Mesendoderm (in vitro differentiated cells): ENCODE results near the gene DISC1.

Source experiments
- DNase-seq: peaks from one replicate; pipeline ENCODE4 v3.0.0; 2013
- H2AK5ac ChIP-seq: 2 replicates; pipeline ENCODE4 v1.6.1; 2013; ENCODE audit warnings: low read length, inconsistent platforms
- H2BK120ac ChIP-seq: 2 replicates; pipeline ENCODE4 v1.6.1; 2013; ENCODE audit warnings: low read depth, mild to moderate bottlenecking, low read length, moderate library complexity, mixed read lengths
- H2BK15ac ChIP-seq: replicated peaks from 2 replicates; pipeline ENCODE4 v1.6.1; 2013; ENCODE audit warnings: low read depth, mild to moderate bottlenecking, moderate library complexity
- H2BK5ac ChIP-seq: 2 replicates; pipeline ENCODE4 v1.6.1; 2013; ENCODE audit warnings: low read length, inconsistent platforms
- H3K18ac ChIP-seq: 2 replicates; pipeline ENCODE4 v1.6.1; 2013; ENCODE audit warnings: mild to moderate bottlenecking, low read length, mixed read lengths
- H3K23ac ChIP-seq: one replicate; pipeline ENCODE4 v1.6.1; 2013; ENCODE audit warnings: low read length
- H3K27ac ChIP-seq: 2 replicates; pipeline ENCODE4 v1.5.1; 2013; ENCODE audit warnings: low read depth, mild to moderate bottlenecking, inconsistent platforms, low read length, moderate library complexity
- H3K27me3 ChIP-seq: 2 replicates; pipeline ENCODE4 v1.6.1; 2013; ENCODE audit warnings: low read length, control low read depth, mild to moderate bottlenecking, inconsistent platforms; ENCODE audit not compliant: insufficient read depth, poor library complexity
- H3K36me3 ChIP-seq: 2 replicates; pipeline ENCODE4 v1.6.1; 2013; ENCODE audit warnings: low read length, inconsistent platforms; ENCODE audit not compliant: control insufficient read depth, insufficient read depth
- H3K4ac ChIP-seq: one replicate; pipeline ENCODE4 v1.6.1; 2013; ENCODE audit warnings: low read depth, mild to moderate bottlenecking, low read length, moderate library complexity
- H3K4me1 ChIP-seq: 2 replicates; pipeline ENCODE4 v1.6.1; 2013; ENCODE audit warnings: low read depth, low read length, inconsistent platforms; ENCODE audit not compliant: control insufficient read depth
- H3K4me2 ChIP-seq: 2 replicates; pipeline ENCODE4 v1.6.1; 2013; ENCODE audit warnings: low read length
- H3K4me3 ChIP-seq: 2 replicates; pipeline ENCODE4 v1.5.1; 2013; ENCODE audit warnings: mild to moderate bottlenecking, low read length
- H3K56ac ChIP-seq: one replicate; pipeline ENCODE4 v1.6.1; 2013; ENCODE audit warnings: low read length
- H3K79me1 ChIP-seq: 2 replicates; pipeline ENCODE4 v1.6.1; 2013; ENCODE audit warnings: low read length, inconsistent platforms
- H3K79me2 ChIP-seq: 2 replicates; pipeline ENCODE4 v1.6.1; 2013; ENCODE audit warnings: mild to moderate bottlenecking, low read length; ENCODE audit not compliant: control insufficient read depth, insufficient read depth
- H3K9ac ChIP-seq: 2 replicates; pipeline ENCODE4 v1.6.1; 2013; ENCODE audit warnings: low read length, inconsistent platforms
- H4K5ac ChIP-seq: one replicate; pipeline ENCODE4 v1.6.1; 2013; ENCODE audit warnings: low read length
- H4K8ac ChIP-seq: one replicate; pipeline ENCODE4 v1.6.1; 2013; ENCODE audit warnings: low read depth, mild to moderate bottlenecking, control low read depth, low read length, moderate library complexity
- WGBS: extraction: QIAGEN DNeasy Blood & Tissue Kit; methylation state at CpG from one replicate; pipeline ENCODE4 v1.1.7; 2013; ENCODE audit warnings: low lambda C conversion rate, missing lambda C conversion rate; ENCODE audit not compliant: insufficient coverage; ENCODE audit errors: extremely low coverage; 5-methylcytosine and 5-hydroxymethylcytosine counted together

The DISC1 gene

DNA sequence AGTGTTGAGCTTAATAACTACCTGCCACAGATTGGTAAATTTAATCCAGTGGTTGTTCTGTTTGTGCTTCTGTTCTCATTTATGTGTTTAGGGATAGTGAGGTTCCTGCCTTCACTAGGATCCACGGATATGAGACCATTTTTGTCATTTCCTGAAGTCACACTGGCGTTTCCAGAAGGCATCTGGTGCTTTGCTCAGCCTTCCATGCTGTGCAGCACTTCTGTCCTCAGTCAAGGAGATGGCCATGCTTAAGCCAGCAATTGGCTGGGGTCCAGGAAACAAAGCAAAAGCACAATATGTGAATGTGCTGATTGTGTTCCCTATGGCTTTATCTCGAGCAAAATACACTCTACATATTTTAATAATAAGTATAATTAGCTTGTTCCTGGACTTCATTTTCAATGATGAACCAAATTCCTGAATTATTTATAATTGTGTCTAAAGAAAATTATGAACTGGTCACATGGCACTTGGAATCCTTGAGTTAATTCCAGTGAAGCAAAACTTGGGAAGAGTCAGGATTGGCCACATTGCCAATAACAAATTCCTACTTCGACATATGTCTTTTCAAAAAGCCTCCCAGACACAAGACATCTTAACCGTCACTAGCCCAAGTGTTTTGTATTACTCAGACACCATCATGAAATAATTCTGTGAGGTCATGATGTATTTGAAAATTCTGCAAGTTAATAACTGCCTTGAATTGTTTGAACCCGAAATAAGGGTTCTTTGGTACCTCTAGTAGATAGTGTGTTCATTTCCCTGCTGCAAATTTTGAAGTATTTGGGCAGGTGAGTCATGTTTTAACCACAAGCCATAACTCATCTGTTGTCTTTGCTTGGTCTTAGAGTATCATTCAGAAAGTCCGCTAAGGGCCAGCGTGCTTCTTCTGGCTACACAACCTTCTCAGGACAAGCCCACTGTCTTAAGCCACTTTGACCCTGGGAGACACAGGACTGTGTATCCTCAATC lies 412.4 kb downstream of the DISC1 start:
- Histone ChIP-seq H3K4ac (no peak overlapping the region), H3K4me1 (no peaks in the 10 kb centered on the region), H3K23ac (no peak overlapping the region), H2BK120ac (no peak overlapping the region), H3K4me2 (no peak overlapping the region), H2AK5ac (no peak overlapping the region), H3K56ac (no peak overlapping the region), H3K79me2 (no peaks in the 10 kb centered on the region), H4K5ac (no peak overlapping the region), H2BK5ac (no peak overlapping the region), H3K36me3 (no peaks in the 10 kb centered on the region), H3K27me3 (no peaks in the 10 kb centered on the region), H2BK15ac (no peak overlapping the region), H3K4me3 (no peak overlapping the region), H3K27ac (no peak overlapping the region), H4K8ac (no peak overlapping the region), H3K79me1 (no peaks in the 10 kb centered on the region), H3K9ac (no peak overlapping the region), H3K18ac (no peak overlapping the region)
- WGBS = no CpG with 5 or more reads among the region's 8 CpGs
- DNase-seq = no peak

DNA sequence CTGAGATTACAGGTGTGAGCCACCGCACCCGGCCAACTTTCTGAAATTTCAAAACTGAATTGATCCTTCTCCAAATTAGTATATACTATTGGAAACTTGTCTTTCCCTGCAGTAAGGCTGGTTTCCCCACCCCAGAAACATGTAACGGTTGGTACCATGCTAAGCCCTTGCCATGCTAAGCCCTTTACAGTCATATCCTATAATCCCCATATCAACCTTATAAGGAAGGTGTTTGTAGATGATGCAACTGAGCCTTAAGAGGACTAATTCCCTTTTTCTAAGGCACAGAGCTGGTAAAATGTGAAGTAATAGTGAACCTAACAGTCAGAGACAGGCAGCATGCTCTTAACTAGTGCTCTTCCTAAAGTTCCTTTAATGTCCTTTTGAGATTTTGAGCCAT lies 413.7 kb downstream of the DISC1 start:
- no peak overlapping the region for H3K56ac ChIP-seq
- H3K4me2 ChIP-seq = no peak overlapping the region
- H3K27me3 ChIP-seq = no peaks in the 10 kb centered on the region
- H3K4ac ChIP-seq = no peak overlapping the region
- no peak overlapping the region for H4K8ac ChIP-seq
- no peak overlapping the region for H3K4me3 ChIP-seq
- DNase-seq = no peak
- H3K18ac ChIP-seq = no peak overlapping the region
- H3K27ac ChIP-seq = no peak overlapping the region
- no peak overlapping the region for H2BK15ac ChIP-seq
- no CpG with 5 or more reads among the region's 3 CpGs for WGBS
- no peak overlapping the region for H3K9ac ChIP-seq
- H3K23ac ChIP-seq = no peak overlapping the region
- H2BK120ac ChIP-seq = no peak overlapping the region
- no peak overlapping the region for H2AK5ac ChIP-seq
- no peaks in the 10 kb centered on the region for H3K79me1 ChIP-seq
- H4K5ac ChIP-seq = no peak overlapping the region
- H3K4me1 ChIP-seq = peaks cover 1% of the 10 kb centered on the region
- H3K36me3 ChIP-seq = no peaks in the 10 kb centered on the region
- H3K79me2 ChIP-seq = no peaks in the 10 kb centered on the region
- no peak overlapping the region for H2BK5ac ChIP-seq

DNA sequence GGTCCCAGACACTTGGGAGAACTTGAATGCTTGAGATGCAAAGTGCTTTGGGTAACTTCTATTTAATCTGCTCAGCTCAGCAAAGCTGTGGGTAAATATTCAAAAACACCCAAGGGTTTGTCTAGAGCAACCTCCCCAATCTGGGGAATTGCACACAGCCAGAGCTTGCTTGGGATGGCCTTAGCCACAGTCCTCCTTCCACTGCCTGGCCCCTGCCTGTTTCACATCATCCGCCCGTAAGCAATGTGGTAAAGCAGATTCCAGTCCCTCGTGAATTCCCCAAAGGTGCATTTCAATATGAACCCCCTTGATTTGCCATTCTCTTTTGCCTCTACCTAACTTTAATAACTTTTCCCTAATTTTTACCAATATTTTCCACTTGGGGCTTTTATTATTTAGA lies 418.1 kb downstream of the DISC1 start:
- Histone ChIP-seq H3K18ac (no peak overlapping the region), H2AK5ac (no peak overlapping the region), H4K5ac (no peak overlapping the region), H3K4me3 (no peak overlapping the region), H3K79me2 (no peaks in the 10 kb centered on the region), H3K79me1 (no peaks in the 10 kb centered on the region), H3K27me3 (no peaks in the 10 kb centered on the region), H2BK120ac (no peak overlapping the region), H3K27ac (no peak overlapping the region), H3K4me1 (peaks cover 4% of the 10 kb centered on the region), H4K8ac (no peak overlapping the region), H3K36me3 (no peaks in the 10 kb centered on the region), H3K23ac (no peak overlapping the region), H3K4me2 (no peak overlapping the region), H3K4ac (no peak overlapping the region), H3K9ac (no peak overlapping the region), H3K56ac (no peak overlapping the region), H2BK15ac (no peak overlapping the region), H2BK5ac (no peak overlapping the region)
- no CpG with 5 or more reads among the region's 3 CpGs for WGBS
- no peak for DNase-seq

DNA sequence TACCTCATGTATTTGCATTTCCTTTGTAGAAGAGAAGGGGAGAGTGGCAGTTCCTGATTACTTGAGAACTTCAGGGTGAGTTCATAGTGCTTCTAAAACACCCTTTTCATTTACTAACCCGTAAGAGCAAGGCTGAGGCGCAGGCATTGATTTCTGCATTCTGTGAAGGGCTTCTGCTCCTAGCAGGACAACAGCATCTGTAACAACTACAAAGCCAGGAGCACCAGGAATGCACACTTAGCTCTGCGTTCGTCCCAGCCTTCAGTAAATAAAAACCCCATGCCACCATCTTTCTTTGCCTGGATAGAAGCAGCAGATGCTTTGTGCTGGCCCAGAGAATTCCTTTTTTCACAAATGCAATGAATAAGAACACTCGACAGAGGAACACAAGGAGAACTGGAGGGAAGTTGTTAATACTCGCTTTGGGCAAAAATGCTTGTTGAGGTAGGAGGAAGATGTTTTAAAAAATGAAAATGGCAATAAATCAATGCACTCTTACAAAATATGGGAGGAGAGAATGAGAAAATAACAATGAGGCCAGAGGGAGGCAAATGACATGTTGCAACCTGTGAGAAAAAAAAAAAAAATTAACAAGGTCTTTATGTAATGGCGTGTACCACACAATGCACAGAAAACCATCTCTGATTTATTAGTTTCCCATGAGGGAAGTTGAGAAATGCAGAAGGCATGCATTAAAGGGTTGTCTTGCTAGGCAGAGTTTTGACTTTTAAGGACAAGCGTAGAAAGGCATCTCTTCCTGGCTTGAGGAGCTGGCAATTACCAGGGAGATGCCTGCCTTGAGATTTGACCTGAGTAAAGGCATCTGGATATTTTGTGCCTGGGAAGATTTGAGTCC lies 418.8 kb downstream of the DISC1 start:
- no peak overlapping the region for H3K27ac ChIP-seq

DNA sequence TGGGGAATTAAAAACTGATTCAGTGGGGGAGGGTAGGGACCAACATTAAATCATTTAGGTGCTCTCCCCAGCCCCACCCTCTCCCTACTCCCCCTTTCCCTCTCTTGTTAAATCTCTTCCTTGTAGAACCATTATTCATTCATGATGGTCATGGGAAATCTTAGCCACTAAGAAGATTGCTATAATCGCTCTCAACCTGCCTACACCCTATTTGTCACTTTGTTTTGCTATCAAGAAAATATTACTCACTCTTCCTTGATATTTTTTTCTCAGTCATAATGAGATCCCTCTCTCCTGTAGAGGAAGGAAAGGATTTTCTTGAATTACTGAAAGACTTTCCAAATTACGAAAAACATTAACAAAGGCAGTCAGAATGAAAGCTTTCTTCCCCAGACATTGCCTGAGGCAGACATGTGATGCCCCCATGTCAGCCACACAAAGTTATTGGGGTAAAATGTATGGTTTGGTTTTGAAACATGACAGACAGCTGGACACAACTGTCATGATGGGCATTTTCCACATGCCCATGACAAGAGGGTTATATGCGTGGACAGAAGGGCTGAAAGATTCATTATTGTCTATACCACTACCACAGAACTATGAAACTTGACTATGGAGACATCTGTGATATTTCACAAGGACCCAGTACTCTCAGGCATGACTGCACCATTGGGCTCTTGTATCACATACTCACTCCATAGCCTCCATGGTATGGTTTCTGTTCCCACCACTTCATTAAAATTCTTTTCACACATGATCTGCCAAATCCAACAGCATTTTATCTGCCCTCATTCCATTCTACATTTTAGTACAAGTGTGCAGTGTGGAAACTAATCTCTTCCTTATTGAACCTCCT lies 420.1 kb downstream of the DISC1 start:
- Histone ChIP-seq H3K4ac (no peak overlapping the region), H4K5ac (no peak overlapping the region), H3K27ac (no peak overlapping the region), H3K18ac (no peak overlapping the region), H3K56ac (no peak overlapping the region), H3K4me3 (no peak overlapping the region), H2AK5ac (no peak overlapping the region), H3K79me2 (no peaks in the 10 kb centered on the region), H2BK5ac (no peak overlapping the region), H3K9ac (no peak overlapping the region), H4K8ac (no peak overlapping the region), H3K36me3 (no peaks in the 10 kb centered on the region), H2BK120ac (no peak overlapping the region), H3K4me2 (no peak overlapping the region), H3K27me3 (no peaks in the 10 kb centered on the region), H3K23ac (no peak overlapping the region), H3K4me1 (peaks cover 4% of the 10 kb centered on the region), H2BK15ac (no peak overlapping the region), H3K79me1 (no peaks in the 10 kb centered on the region)
- WGBS = no CpG with 5 or more reads among the region's 3 CpGs
- DNase-seq = no peak

More for the DNA sequence above, 418.8 kb downstream of the DISC1 start:
- Histone ChIP-seq H3K23ac (no peak overlapping the region), H3K4me1 (peaks cover 4% of the 10 kb centered on the region), H3K9ac (no peak overlapping the region), H3K56ac (no peak overlapping the region), H3K36me3 (no peaks in the 10 kb centered on the region), H2AK5ac (no peak overlapping the region), H3K4me3 (no peak overlapping the region), H4K8ac (no peak overlapping the region), H3K4ac (no peak overlapping the region), H3K18ac (no peak overlapping the region), H3K4me2 (no peak overlapping the region), H2BK120ac (no peak overlapping the region), H3K79me2 (no peaks in the 10 kb centered on the region), H2BK5ac (no peak overlapping the region), H3K27me3 (no peaks in the 10 kb centered on the region), H2BK15ac (no peak overlapping the region), H3K79me1 (no peaks in the 10 kb centered on the region), H4K5ac (no peak overlapping the region)
- DNase-seq = no peak
- no CpG with 5 or more reads among the region's 8 CpGs for WGBS
